ENCODE results near the gene PPP2R3A.
"Not testable (repeated sequence)": the region's sequence is repeated elsewhere in the genome, so short reads cannot be mapped to it uniquely, and the experiment has no call there.

Gene PPP2R3A

DNA sequence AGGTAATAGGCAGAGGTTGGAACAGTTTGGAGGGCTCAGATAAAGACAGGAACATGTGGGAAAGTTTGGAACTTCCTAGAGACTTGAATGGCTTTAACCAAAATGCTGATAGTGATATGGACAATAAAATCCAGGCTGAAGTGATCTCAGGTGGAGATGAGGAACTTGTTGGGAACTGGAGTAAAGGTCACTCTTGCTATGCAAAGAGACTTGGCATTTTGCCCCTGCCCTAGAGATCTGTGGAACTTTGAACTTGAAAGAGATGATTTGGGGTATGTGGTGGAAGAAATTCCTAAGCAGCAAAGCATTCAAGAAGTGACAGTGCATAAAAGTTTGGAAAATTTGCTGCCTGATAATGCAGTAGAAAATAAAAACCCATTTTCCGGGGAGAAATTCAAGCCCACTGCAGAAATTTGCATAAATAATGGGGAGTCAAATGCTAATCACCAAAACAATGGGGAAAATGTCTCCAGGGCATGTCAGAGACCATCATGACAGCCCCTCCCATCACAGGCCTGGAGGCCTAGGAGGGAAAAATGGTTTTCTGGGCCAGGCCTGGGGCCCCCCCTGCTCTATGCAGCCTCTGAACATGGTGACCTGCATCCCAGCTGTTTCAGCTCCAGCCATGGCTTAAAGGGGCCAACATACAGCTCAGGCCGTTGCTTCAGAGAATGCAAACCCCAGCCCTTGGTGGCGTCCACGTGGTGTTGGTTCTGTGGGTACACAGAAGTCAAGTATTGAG, 118.3 kb downstream of the PPP2R3A start:
- DNase-seq (ENCODE audit: low read depth in 3 of 3): not testable (repeated sequence)

DNA sequence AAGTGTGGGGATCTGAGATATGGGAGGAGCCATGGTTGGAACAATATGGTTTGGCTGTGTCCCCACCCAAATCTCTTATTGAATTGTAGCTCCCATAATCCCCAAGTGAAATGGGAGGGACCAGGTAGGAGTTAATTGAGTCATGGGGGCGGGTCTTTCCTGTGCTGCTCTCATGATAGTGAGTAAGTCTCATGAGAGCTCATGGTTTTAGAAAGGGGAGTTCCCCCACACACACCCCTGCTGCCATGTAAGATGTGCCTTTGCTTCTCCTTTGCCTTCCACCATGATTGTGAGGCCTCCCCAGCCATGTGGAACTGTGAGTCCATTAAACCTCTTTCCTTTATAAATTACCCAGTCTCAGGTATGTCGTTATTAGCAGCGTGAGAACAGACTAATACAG, 119.5 kb downstream of the PPP2R3A start:
- DNase-seq (ENCODE audit: low read depth in 3 of 3): not testable (repeated sequence)

DNA sequence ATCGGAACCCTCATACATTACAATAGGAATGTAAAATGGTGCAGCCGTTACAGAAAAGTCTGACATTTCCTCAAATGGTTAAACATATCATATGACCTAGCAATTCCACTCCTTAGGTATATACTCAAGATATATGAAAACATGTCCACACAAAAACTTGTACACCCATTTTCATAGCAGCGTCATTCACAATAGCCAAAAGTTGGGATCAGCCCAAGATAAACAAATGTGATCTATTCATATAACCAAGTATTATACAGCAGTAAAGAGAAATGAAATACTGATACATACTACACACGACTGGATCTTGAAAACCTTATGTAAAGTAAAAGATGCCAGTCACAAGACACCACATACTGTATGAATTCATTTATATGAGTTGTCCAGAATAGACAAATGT, 128.2 kb downstream of the PPP2R3A start:
- DNase-seq (ENCODE audit: low read depth in 3 of 3): no peak

DNA sequence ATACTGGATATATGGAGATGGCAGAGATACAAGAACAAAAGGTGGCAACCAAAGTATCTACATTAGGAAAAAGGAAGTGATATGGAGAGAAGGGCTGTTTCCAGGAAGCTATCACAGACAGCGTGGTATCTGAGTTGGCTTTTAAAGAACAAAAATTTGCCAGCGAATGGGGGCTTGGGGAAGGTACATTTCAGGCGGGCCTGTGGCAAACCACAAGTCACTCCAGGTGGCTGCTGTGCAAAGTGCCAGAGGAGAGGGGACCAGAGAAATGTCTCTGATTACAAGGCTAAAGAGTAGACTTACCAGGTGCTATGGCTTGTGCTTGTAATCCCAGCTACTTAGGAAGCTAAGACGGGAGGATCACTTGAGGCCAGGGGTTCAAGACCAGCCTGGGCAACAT, 139.5 kb downstream of the PPP2R3A start:
- DNase-seq (ENCODE audit: low read depth in 3 of 3): no peak

DNA sequence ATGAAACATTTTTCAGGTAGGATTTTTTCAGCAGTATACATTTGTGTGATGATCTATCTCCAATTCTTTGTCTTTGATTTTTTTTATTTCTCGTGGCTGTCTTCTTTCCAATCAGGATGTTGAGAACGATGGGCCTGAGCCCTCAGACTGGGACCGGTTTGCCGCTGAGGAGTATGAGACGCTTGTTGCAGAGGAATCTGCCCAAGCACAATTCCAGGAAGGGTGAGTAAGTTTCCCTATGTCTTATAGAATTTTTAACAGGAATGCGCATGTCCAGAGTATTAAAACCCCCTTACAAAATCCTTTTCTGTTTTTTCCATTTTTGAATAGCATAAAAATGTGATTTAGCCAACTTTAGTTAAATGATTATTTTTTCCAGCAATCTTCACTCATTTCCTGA, 140.6 kb downstream of the PPP2R3A start:
- no peak for DNase-seq (ENCODE audit: low read depth in 3 of 3)

DNA sequence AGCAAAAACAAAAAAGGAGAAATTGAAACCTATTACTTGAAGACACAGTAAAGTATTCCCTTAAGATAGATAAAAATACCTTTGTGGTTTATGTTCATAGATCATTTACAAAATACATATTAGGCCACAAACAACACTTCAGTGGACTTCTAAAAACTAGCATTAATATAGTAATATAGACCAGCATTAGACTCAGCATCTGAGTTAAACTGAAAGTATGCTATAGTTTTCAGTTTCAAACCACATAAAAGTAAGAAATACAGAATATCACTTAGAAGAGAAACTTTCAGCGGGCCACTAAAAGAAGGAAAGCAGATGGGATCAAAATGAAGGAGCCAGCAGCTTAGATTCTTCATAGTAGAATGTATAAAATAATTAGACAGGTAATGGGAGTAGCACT, 144.0 kb downstream of the PPP2R3A start:
- no peak for DNase-seq (ENCODE audit: low read depth in 3 of 3)

DNA sequence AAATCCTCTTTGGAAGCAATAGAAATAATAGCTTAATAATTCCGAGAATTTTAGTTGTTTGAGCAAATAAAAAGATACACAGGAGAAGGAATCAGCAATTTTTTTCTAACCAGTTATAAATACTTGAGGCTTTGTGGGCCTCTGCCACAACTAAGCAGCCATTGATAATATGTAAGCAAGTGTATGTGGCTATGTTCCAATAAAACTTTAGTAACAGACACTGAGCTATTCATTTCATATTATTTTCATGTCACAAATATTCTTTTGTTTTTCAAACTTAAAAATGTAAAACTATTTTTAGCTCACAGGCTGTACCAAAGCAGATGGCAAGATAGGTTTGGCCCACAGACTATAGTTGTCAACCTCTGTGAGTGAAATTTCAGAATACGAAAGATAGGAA, 145.0 kb downstream of the PPP2R3A start:
- no peak for DNase-seq (ENCODE audit: low read depth in 3 of 3)

DNA sequence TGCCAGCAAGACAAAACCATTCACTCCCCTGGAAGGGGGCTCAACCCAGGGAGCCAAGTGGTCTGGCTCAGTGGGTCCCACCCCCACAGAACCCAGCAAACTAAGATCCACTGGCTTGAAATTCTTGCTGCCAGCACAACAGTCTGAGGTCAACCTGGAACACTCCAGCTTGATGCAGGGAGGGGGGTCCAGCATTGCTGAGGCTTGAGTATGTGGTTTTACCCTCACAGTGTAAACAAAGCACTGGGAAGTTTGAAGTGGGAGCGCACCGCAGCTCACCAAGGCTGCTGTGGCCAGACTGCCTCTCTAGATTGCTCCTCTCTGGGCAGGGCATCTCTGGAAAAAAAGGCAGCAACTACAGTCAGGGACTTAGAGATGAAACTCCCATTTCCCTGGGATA, 148.9 kb downstream of the PPP2R3A start:
- DNase-seq (ENCODE audit: low read depth in 3 of 3): no peak

DNA sequence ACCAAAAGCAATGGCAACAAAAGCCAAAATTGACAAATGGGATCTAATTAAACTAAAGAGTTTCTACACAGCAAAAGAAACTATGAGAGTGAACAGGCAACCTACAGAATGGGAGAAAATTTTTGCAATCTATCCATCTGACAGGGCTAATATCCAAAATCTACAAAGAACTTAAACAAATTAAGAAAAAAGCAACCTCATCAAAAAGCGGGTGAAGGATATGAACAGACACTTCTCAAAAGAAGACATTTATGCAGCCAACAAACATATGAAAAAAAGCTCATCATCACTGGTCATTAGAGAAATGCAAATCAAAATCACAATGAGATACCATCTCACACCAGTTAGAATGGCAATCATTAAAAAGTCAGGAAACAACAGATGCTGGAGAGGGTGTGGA, 153.8 kb downstream of the PPP2R3A start:
- DNase-seq (ENCODE audit: low read depth in 3 of 3): not testable (repeated sequence)

DNA sequence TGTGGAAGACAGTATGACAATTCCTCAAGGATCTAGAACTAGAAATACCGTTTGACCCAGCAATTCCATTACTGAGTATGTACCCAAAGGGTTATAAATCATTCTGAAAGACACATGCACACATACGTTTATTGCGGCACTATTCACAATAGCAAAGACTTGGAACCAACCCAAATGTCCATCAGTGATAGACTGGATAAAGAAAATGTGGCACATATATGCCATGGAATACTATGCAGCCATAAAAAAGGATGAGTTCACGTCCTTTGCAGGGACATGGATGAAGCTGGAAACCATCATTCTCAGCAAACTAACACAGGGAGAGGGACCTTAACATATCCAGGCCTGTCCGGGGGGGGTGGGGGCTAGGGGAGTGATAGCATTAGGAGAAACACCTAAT, 154.3 kb downstream of the PPP2R3A start:
- not testable (repeated sequence) for DNase-seq (ENCODE audit: low read depth in 3 of 3)

DNA sequence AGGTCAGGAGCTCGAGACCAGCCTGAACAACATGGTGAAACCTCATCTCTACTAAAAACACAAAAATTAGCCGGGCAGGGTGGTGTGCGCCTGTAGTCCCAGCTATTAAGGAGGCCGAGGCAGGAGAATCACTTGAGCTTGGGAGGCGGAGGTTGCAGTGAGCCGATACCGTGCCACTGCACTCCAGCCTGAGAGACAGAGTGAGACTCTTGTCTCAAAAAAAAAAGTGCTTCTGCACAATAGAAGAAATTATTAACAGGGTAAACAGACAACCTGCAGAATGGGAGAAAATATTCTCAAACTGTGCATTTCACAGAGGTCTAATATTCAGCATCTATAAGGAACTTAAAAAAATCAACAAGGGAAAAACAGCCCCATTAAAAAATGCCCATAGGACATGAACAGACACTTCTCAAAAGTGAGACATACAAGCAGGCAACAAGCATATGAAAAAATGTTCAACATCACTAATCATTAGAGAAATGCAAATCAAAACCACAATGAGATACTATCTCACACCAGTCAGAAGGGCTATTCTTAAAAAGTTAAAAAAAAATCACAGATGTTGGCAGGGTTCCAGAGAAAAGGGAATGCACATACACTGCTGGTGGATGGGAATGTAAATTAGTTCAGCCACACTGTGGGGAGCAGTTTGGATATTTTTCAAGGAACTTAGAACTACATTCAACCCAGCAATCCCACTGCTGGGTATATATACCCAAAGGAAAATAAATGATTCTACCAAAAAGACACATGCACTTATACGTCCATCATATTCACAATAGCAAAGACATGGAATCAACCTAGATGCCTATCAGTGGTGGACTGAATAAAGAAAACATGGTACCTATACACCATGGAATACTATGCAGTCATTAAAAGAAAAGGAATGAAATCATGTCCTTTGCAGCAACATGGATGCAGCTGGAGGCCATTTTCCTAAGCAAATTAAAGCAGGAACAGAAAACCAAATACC, 155.1 kb downstream of the PPP2R3A start:
- no peak for DNase-seq (ENCODE audit: low read depth in 3 of 3)

DNA sequence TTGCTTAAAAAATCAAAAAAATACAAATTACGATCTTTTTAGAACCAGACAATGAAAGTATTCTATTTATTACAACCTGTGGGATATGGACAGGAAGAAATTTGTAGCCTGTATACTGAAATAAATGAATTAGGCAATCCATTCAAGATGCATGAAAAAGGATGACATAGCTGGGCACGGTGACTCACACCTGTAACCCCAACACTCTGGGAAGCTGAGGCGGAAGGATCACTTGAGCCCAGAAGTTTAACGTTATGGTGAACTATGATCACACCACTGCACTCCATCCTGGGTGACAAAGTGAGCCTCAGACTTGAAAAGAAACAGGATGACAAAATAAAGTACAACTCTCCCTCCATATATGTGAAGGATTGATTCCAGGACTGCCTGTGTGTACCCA, 156.5 kb downstream of the PPP2R3A start:
- no peak for DNase-seq (ENCODE audit: low read depth in 3 of 3)

DNA sequence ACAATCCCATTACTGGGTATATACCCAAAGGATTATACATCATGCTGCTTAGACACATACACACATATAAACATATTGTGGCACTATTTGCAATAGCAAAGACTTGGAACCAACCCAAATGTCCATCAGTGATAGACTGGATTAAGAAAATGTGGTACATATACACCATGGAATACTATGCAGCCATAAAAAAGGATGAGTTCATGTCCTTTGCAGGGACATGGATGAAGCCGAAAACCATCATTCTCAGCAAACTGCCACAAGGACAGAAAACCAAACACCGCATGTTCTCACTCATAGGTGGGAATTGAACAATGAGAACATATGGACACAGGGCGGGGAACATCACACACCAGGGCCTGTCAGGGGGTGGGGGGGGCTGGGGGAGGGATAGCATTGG, 166.1 kb downstream of the PPP2R3A start:
- not testable (repeated sequence) for DNase-seq (ENCODE audit: low read depth in 3 of 3)

DNA sequence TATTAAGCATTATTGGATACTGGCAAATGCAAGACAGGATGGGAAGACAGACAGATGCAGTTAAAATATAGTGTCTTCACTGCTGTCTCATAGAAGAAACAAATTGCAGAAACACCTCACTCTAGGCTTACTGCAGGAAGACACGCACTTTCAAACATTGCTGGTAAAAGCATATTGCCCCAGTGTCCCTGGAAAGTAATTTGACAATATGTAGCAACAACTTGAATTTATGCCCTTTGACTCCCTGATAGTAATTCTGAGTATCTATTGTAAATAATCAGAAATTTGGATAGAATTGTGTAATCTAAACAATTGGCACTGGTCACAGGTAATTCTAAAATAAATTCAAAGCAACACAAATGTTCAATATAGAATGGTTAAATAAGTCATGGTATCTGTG, 168.6 kb downstream of the PPP2R3A start:
- no peak for DNase-seq (ENCODE audit: low read depth in 3 of 3)

DNA sequence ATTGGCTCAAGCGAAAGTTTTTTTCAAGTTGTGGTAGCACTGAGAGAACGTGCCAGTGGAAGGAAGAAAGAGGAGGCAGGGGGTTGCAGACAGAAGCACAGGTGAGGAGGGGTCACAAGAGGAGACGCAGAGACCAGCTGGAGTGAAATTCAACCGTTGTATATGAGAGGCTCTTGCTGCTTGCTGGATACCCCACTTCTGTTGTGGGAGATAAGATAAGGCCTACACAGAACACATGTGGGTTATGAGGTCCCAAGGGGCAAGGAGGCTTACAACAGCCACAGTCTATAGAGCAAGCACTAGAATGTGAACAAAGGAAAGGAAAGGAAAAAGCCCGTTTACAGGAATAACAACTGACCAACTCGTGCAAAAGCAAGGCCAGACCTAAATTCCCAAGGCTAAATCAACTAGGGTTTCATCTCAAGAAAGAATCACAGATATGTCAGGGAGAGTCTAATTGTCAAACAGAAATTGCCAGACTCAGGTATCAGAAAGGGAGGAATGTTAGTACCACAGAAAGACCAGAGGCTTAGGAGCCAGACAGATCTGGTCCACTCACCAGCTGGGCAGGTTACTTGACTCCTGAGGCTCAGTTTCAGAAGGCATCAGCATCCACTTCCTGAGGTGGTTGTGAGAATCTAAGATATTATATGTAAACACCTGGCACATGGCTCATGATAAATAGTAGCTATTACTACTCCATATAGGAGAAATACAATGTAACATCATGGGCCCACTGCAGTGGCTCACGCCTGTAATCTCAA, 169.7 kb downstream of the PPP2R3A start:
- DNase-seq (ENCODE audit: low read depth in 3 of 3): no peak

DNA sequence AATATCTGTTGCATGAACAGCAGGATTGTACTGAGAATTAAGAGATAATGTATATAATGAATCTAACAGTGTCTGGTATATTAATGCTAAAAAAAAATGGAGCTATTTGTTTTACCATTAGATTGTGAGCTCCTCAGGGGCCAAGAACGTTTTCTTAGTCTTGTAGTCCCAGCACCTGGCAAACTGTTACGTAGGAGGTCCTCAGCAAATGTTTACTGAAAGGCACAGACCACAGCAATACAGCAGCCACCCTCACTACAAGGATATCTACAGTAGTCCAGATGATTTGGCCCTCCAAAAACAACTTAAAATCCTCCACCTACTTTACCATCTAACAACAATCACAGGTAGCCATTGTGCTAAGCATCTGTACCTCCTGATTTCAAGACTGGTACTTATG, 170.9 kb downstream of the PPP2R3A start:
- no peak for DNase-seq (ENCODE audit: low read depth in 3 of 3)

DNA sequence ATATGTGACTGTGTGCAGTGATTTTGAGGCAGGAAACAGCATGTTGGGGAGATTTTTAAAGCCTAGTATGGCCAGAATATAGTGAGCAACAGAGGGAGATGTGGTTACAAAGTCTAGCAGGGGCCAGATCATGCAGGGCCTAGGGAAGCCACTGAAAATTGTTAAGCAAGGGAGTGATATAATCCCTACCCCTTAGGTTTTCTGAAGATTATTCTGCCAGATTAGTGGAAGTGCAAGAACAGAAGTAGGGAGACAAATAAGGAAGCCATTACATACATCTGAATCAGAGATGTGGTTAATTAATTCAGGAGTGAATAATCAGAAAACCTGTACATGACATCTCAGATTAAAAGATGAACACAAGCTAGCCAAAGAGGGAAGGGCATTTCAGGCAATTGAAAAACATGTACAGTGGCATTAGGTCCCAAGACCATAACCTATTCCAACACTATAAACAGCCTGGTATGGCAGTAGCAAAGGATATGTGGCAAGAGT, 175.8 kb downstream of the PPP2R3A start:
- no peak for DNase-seq (ENCODE audit: low read depth in 3 of 3)

DNA sequence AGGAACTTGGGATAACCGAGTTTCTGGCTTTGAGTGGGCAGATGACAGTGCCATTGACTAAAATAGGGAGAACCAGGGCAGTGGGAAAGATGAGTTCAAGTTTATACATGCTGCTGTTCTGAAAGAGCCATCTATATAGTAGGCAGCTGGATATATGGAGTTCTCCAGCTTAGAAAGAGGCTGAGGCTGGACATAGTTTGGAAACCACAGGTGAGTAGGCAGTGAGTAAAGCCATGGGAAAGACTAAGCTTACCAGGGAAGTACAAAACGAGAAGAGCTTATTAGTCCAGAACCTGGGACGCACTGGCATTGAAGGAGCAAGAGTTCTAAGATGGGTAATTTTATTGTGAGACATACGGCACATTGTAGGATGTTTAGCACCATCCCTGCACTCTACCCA, 176.4 kb downstream of the PPP2R3A start:
- DNase-seq (ENCODE audit: low read depth in 3 of 3): no peak

DNA sequence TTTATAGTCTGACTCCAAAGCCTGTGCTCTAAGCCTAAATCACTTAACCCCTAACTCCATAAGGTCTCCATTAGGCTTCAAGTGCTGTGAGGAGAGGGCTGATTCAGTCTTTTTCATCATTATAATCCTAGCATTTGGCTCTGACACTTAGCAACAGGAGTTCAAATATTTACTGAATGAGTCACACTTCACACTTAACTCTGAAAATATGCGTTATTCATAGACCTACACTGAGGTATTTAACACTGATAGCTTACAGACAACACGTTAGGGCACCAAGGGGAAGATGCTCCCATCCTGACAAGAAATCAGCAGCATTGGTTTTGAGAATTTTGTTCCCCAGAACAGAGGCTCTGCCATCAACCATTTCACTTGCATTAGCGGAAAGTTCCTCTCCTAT, 177.1 kb downstream of the PPP2R3A start:
- DNase-seq (ENCODE audit: low read depth in 3 of 3): no peak

DNA sequence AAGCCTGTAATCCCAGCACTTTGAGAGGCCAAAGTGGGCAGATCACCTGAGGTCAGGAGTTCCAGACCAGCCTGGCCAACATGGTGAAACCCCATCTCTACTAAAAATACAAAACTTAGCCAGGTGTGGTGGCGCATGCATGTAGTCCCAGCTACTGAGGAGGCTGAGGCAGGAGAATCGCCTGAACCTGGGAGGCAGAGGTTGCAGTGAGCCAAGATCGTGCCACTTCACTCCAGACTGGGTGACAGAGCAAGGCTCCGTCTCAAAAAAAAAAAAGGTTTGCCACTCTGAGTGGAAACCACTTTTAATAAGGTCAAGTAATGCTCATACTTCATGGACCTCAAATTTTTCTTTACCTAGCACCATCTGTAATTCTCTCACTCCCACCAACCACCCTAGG, 178.9 kb downstream of the PPP2R3A start:
- DNase-seq (ENCODE audit: low read depth in 3 of 3): not testable (repeated sequence)

DNA sequence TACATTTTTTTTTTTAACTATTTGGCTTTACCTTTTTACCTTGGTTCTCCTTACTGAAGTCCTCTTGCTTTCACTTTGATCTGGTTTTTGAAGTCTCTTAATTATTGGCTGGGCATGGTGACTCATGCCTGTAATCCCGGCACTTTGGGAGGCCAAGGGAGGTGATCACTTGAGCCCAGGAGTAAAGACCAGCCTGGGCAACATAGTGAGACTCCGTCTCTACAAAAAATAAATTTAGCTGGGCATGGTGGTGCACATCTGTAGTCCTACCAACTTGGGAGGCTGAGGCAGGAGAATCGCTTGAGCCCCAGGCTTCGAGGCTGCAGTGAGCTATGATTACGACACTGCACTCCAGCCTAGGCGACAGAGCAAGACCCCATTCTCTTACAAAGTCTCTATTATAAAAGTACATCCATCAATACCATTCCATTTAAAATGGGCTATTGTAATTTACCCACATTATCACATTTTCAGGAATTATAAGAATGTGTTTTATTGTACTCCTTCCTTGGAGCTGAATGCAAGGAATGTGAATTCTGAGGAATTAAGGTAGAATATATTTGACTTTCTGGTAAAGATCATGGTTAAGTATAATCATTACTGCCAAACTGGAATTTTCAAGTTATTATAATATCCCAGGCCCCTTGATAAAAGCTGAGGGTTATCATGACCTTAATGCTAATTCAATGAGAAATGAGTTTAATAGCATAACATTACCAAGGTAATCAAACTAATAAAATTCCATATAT, 181.6 kb downstream of the PPP2R3A start:
- no peak for DNase-seq (ENCODE audit: low read depth in 3 of 3)
